ENCODE data around the gene NADK2. TPM values are rescaled to one million over a fixed set of nuclear protein-coding genes. Genes with fewer than 3 reads are reported as not detected.

Gene NADK2
- total and polyA plus RNA-seq, 9 of the 15 experiments (the other 6 are each of a cell fraction or from before 2014, with no cell fraction given): 10.6 to 41.0 (median 24.0) TPM

DNA sequence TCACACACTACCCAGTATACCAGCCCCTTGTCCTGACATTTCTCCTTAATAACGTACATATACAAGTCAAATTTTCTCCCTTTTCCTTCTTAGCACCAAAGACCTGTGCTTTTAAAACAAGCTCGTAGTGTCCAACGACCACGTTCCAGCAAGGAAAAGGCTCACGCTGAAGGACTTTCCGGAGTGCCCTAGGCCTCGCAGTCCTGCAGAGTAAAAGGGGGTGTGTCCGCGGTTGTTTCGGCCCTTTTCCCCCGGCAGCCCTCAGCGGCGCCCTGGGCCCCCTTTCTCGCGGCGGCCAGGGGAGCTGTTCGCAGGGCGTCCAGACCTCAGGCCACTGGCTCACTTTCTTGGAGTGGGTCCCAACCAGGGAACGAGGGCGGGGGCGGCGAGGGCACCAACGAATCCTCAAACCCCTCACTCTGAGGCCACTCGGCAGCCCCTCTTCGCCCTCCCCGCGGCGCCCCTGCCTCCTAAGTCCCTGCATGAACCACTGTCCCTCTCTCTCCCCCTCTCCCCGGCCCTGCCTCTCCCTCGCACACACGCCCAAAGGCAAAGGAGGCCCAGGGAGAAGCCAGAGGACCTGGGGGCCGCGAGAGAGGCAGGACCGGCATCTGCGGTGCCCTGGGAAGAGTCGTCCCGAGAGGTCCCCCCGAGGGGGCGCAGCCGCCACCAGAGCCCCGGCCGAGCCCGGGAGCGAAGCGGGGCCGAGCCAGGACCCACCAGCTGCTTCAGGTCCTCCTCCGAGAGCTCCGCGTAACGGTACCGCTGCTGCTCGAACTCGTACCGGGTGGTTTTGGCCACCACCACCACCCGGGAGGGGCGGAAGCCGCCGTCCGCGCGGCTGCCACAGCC is 720 bp downstream of the NADK2 start (continued):
- TF ChIP-seq, protein P1, sequence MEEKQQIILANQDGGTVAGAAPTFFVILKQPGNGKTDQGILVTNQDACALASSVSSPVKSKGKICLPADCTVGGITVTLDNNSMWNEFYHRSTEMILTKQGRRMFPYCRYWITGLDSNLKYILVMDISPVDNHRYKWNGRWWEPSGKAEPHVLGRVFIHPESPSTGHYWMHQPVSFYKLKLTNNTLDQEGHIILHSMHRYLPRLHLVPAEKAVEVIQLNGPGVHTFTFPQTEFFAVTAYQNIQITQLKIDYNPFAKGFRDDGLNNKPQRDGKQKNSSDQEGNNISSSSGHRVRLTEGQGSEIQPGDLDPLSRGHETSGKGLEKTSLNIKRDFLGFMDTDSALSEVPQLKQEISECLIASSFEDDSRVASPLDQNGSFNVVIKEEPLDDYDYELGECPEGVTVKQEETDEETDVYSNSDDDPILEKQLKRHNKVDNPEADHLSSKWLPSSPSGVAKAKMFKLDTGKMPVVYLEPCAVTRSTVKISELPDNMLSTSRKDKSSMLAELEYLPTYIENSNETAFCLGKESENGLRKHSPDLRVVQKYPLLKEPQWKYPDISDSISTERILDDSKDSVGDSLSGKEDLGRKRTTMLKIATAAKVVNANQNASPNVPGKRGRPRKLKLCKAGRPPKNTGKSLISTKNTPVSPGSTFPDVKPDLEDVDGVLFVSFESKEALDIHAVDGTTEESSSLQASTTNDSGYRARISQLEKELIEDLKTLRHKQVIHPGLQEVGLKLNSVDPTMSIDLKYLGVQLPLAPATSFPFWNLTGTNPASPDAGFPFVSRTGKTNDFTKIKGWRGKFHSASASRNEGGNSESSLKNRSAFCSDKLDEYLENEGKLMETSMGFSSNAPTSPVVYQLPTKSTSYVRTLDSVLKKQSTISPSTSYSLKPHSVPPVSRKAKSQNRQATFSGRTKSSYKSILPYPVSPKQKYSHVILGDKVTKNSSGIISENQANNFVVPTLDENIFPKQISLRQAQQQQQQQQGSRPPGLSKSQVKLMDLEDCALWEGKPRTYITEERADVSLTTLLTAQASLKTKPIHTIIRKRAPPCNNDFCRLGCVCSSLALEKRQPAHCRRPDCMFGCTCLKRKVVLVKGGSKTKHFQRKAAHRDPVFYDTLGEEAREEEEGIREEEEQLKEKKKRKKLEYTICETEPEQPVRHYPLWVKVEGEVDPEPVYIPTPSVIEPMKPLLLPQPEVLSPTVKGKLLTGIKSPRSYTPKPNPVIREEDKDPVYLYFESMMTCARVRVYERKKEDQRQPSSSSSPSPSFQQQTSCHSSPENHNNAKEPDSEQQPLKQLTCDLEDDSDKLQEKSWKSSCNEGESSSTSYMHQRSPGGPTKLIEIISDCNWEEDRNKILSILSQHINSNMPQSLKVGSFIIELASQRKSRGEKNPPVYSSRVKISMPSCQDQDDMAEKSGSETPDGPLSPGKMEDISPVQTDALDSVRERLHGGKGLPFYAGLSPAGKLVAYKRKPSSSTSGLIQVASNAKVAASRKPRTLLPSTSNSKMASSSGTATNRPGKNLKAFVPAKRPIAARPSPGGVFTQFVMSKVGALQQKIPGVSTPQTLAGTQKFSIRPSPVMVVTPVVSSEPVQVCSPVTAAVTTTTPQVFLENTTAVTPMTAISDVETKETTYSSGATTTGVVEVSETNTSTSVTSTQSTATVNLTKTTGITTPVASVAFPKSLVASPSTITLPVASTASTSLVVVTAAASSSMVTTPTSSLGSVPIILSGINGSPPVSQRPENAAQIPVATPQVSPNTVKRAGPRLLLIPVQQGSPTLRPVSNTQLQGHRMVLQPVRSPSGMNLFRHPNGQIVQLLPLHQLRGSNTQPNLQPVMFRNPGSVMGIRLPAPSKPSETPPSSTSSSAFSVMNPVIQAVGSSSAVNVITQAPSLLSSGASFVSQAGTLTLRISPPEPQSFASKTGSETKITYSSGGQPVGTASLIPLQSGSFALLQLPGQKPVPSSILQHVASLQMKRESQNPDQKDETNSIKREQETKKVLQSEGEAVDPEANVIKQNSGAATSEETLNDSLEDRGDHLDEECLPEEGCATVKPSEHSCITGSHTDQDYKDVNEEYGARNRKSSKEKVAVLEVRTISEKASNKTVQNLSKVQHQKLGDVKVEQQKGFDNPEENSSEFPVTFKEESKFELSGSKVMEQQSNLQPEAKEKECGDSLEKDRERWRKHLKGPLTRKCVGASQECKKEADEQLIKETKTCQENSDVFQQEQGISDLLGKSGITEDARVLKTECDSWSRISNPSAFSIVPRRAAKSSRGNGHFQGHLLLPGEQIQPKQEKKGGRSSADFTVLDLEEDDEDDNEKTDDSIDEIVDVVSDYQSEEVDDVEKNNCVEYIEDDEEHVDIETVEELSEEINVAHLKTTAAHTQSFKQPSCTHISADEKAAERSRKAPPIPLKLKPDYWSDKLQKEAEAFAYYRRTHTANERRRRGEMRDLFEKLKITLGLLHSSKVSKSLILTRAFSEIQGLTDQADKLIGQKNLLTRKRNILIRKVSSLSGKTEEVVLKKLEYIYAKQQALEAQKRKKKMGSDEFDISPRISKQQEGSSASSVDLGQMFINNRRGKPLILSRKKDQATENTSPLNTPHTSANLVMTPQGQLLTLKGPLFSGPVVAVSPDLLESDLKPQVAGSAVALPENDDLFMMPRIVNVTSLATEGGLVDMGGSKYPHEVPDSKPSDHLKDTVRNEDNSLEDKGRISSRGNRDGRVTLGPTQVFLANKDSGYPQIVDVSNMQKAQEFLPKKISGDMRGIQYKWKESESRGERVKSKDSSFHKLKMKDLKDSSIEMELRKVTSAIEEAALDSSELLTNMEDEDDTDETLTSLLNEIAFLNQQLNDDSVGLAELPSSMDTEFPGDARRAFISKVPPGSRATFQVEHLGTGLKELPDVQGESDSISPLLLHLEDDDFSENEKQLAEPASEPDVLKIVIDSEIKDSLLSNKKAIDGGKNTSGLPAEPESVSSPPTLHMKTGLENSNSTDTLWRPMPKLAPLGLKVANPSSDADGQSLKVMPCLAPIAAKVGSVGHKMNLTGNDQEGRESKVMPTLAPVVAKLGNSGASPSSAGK (IDR thresholded peaks at IDR 0.05): peak; percentile 46
- TF ChIP-seq ILK (tag; IDR thresholded peaks at IDR 0.05; ENCODE audit: borderline replicate concordance, low read depth): no peak

All from K562 (cell line).